Testis (tissue), 5 donors: ENCODE measurements around the gene GJB2. TPM values are rescaled to one million over a fixed set of nuclear protein-coding genes. Genes with fewer than 3 reads are reported as not detected.

Source experiments
- DNase-seq: peaks from one replicate; pipeline ENCODE4 v3.0.0-alpha.2; 2019
- H3K27ac ChIP-seq, 2 donors: fragments of 200-600 bp; sonication (generic); one replicate each; pipeline ENCODE4 v1.5.1; 2019
- H3K27me3 ChIP-seq: fragments of 200-600 bp; sonication (generic); one replicate; pipeline ENCODE4 v1.5.1; 2019
- H3K36me3 ChIP-seq: fragments of 200-600 bp; sonication (generic); one replicate; pipeline ENCODE4 v1.5.1; 2017; ENCODE audit warnings: low read depth; ENCODE audit errors: missing control alignments
- H3K4me1 ChIP-seq: fragments of 200-600 bp; sonication (generic); one replicate; pipeline ENCODE4 v1.5.1; 2019
- H3K4me3 ChIP-seq, 2 donors: fragments of 200-600 bp; sonication (generic); one replicate each; pipeline ENCODE4 v1.5.1; 2017 to 2019
- H3K9me3 ChIP-seq: fragments of 200-600 bp; sonication (generic); one replicate; pipeline ENCODE4 v1.5.1; 2017
- POLR2A ChIP-seq: fragments of 450-650 bp; IDR thresholded peaks from one replicate; pipeline ENCODE4 v1.6.1; 2017; ENCODE audit warnings: antibody characterized with exemption, mild to moderate bottlenecking, moderate library complexity
- WGBS, 2 donors: methylation state at CpG; one replicate each; pipeline ENCODE4 v1.1.5; 2018; 5-methylcytosine and 5-hydroxymethylcytosine counted together
- intact Hi-C: fragments of 100-400 bp; cut with DNase I; formaldehyde crosslinking; loops from one replicate; pipeline ENCODE4 v1.15.1; 2023; ENCODE audit warnings: low total_unique reads
- long read RNA-seq, 2 donors: transcript quantifications; one replicate each; lab custom pipeline, GENCODE V29; 2026
- polyA plus RNA-seq: library from polyadenylated mRNA; stranded (reverse); fragments of 350-450 nt; fragmentation: Illumina TruSeq; extraction: RNeasy Lipid Tissue Mini Kit (QIAGEN cat#74804); gene quantifications from one replicate; pipeline ENCODE4 v1.2.3, GENCODE V29; 2014; ENCODE audit warnings: low read depth, low replicate concordance; ENCODE audit not compliant: insufficient read depth
- total RNA-seq, 2 donors: library from RNA; depleted of rRNA; stranded (reverse); fragments of >200 nt; gene quantifications; one replicate each; pipeline ENCODE4 v1.2.3, GENCODE V29; 2016
- TF ChIP-seq, protein P1 (sequence below), 3 experiments: fragments of 450-650 bp in 2 of 3; fragments of 200-600 bp in 1 of 3; sonication (generic) in 1 of 3; IDR thresholded peaks; one replicate each; pipeline ENCODE4 v1.5.1; 2016 to 2019; ENCODE audit warnings: antibody characterized with exemption in 3 of 3, mild to moderate bottlenecking in 2 of 3, moderate library complexity in 1 of 3

GJB2 gene
- total RNA-seq (1 to 10 TPM; 2.9 to 3.1 TPM), polyA plus RNA-seq (2.5 TPM)
- long read RNA-seq, donor 1, partial matches to known transcripts, result 0 of 1 reads
- long read RNA-seq, donor 1, other reads (novel, unspliced or antisense), result 0 of 1 reads
- long read RNA-seq, donor 2, partial matches to known transcripts, result 0 of 1 reads
- long read RNA-seq, donor 2, other reads (novel, unspliced or antisense), result 0 of 1 reads

DNA sequence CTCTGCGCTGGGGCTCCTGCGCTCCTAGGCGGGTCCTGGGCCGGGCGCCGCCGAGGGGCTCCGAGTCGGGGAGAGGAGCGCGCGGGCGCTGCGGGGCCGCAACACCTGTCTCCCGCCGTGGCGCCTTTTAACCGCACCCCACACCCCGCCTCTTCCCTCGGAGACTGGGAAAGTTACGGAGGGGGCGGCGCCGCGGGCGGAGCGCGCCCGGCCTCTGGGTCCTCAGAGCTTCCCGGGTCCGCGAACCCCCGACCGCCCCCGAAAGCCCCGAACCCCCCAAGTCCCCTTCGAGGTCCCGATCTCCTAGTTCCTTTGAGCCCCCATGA, at the start of gene GJB2:
Gene GJB2, minus strand, starts transcription at position 103 of the 326 bp plus-strand sequence. CDS start 3,357 bp downstream, outside the sequence.
- 1% methylated on average over 27 of the region's 39 CpGs; no CpG with 5 or more reads in 1 of the 2 donors for WGBS, 2 donors
- H3K4me3 ChIP-seq, result peak within 1 kb of the TSS; percentile 48 to 65
- no peaks in the 10 kb centered on the region for H3K27me3 ChIP-seq
- no peak for DNase-seq
- H3K4me1 ChIP-seq, result peaks cover 11% of the 10 kb centered on the region
- intact Hi-C loops, result no loop called here
- no peaks in the 10 kb centered on the region for H3K9me3 ChIP-seq
- TF ChIP-seq, protein P1, sequence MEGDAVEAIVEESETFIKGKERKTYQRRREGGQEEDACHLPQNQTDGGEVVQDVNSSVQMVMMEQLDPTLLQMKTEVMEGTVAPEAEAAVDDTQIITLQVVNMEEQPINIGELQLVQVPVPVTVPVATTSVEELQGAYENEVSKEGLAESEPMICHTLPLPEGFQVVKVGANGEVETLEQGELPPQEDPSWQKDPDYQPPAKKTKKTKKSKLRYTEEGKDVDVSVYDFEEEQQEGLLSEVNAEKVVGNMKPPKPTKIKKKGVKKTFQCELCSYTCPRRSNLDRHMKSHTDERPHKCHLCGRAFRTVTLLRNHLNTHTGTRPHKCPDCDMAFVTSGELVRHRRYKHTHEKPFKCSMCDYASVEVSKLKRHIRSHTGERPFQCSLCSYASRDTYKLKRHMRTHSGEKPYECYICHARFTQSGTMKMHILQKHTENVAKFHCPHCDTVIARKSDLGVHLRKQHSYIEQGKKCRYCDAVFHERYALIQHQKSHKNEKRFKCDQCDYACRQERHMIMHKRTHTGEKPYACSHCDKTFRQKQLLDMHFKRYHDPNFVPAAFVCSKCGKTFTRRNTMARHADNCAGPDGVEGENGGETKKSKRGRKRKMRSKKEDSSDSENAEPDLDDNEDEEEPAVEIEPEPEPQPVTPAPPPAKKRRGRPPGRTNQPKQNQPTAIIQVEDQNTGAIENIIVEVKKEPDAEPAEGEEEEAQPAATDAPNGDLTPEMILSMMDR (IDR thresholded peaks at IDR 0.05), result no peak
- TF ChIP-seq POLR2A, result no peak
- no peaks in the 10 kb centered on the region for H3K36me3 ChIP-seq
- H3K27ac ChIP-seq, result no peak within 1 kb of the TSS

DNA sequence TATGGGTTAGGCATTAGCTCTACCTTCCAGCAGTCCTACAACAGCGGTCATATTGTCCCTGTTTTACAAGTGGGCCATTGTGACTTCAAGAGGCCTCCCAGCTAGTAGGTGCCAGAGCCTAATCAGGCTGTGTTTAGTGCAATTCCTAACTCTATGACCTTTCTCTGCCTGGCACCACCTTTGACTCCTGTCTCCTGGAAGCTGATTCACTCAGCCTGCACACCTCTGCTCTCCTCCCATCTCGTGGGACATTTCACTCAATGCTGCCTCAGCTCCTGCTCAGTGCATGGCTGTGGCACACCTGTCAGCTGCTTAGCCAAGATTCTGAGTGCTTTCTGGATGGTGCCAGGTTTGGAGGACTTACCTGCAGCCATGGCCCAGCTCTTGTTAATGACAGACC, 48.9 kb upstream of the GJB2 start:
- H3K4me1 ChIP-seq, result no peaks in the 10 kb centered on the region
- WGBS, 2 donors, result 83 to 91% methylated on average over 2 of the region's 2 CpGs

DNA sequence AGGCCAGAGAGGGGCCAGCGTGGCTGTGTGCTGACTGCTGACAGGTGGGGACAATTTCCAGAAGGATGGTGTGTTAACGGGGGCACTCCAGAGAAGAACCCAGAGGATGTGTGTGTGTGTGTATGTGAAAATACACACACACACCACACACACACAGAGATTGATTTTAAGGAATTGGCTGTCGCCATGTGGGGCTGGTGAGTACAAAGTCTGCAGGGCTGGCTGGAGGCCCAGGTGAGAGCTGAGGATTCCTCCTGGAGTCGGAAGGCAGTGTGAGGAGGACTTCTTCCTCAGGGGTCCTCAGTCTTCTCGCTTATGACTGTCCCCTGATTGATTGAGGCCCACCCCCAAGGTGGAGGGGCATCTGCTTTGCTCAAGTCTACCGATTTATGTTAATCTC, 47.0 kb upstream of the GJB2 start:
- no peaks in the 10 kb centered on the region for H3K9me3 ChIP-seq
- H3K27ac ChIP-seq, result no peak overlapping the region
- H3K36me3 ChIP-seq, result no peaks in the 10 kb centered on the region
- no peak overlapping the region for H3K4me3 ChIP-seq
- TF ChIP-seq, protein P1 (IDR thresholded peaks at IDR 0.05), result no peak
- WGBS, 2 donors, result 82 to 83% methylated on average over 6 of the region's 6 CpGs
- intact Hi-C loops, result no loop called here
- no peak for DNase-seq
- H3K27me3 ChIP-seq, result no peaks in the 10 kb centered on the region
- no peaks in the 10 kb centered on the region for H3K4me1 ChIP-seq

More for the DNA sequence above, 48.9 kb upstream of the GJB2 start:
- no peak for DNase-seq
- Histone ChIP-seq H3K27me3 (no peaks in the 10 kb centered on the region), H3K27ac (no peak overlapping the region), H3K9me3 (no peaks in the 10 kb centered on the region), H3K4me3 (no peak overlapping the region), H3K36me3 (no peaks in the 10 kb centered on the region)
- TF ChIP-seq, protein P1 (IDR thresholded peaks at IDR 0.05), result no peak
- TF ChIP-seq POLR2A, result no peak
- intact Hi-C loops, result no loop called here

DNA sequence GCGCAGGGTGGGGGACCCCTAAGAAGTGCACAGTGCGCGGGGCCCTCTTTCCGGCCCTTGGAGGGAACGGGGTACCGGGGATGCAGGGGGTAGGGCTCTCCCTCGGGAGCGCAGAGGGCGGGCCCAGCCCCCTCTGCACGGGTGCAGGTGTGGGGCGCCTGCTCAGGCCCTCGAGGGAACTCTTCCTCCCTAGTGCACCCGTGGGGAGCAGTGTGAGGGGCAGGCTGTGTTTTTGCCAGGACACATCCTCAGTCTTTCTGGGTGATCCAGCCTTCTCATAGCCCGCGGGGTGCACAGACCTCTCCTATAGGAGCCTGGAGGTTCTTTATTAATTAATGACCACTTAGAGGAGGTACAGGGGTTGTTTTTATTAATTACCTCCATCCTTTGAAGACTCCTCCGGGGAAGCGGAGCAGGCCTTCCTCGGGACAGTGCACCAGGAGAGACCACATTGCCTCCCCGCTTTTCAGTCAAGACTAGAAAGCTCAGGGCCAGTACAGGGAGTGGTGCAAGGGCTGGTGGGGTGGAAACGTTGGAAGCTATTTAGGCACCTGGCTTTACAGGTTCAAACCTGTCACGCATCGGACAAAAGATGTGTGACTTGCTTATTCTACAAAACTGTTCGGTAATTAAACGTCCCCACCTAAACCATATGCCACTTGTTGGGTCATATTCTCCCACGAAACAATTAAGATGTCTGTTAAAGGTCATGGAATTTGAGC, 40.0 kb upstream of the GJB2 start:
- Histone ChIP-seq H3K4me1 (no peaks in the 10 kb centered on the region), H3K4me3 (peak overlapping the region; percentile 24 to 41), H3K9me3 (no peaks in the 10 kb centered on the region), H3K36me3 (no peaks in the 10 kb centered on the region), H3K27me3 (no peaks in the 10 kb centered on the region), H3K27ac (no peak overlapping the region)
- intact Hi-C loops, result no loop called here
- 31 to 34% methylated on average over 12 to 20 of the region's 25 CpGs for WGBS, 2 donors
- DNase-seq, result no peak
- TF ChIP-seq, protein P1 (IDR thresholded peaks at IDR 0.05), result no peak
- no peak for TF ChIP-seq POLR2A
